MM.1S (cell line): ENCODE results near the gene HDAC9.

Experiments used
- EZH2phosphoT487 ChIP-seq: fragments of 300-600 bp; sonication (generic); IDR thresholded peaks from 2 replicates; pipeline ENCODE4 v1.6.1; 2018; ENCODE audit warnings: antibody characterized with exemption, low read length
- TF ChIP-seq, protein P1 (sequence below): fragments of 300-600 bp; sonication (generic); IDR thresholded peaks from 2 replicates; pipeline ENCODE4 v1.5.1; 2016; ENCODE audit warnings: antibody characterized with exemption, low read length, mixed read lengths

DNA sequence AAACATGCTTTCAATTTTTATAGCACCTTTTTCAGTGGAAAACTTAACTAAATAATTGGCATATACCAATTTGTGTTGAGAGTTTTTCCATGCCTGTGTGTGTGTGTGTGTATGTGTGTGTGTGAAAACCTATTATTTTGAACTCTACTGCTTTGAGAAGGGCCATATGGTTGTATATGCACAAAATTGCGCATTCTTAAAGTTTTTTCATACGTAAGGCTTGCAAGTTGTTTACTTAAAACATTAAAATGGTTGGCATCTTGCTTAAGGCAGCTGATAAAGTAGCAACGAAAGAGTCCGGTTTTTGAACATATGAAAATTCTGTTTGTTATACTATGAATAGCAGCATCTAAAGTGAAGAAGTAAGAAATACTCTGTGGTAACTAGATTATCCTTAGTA lies 84.1 kb downstream of the HDAC9 start:
- TF ChIP-seq, protein P1, sequence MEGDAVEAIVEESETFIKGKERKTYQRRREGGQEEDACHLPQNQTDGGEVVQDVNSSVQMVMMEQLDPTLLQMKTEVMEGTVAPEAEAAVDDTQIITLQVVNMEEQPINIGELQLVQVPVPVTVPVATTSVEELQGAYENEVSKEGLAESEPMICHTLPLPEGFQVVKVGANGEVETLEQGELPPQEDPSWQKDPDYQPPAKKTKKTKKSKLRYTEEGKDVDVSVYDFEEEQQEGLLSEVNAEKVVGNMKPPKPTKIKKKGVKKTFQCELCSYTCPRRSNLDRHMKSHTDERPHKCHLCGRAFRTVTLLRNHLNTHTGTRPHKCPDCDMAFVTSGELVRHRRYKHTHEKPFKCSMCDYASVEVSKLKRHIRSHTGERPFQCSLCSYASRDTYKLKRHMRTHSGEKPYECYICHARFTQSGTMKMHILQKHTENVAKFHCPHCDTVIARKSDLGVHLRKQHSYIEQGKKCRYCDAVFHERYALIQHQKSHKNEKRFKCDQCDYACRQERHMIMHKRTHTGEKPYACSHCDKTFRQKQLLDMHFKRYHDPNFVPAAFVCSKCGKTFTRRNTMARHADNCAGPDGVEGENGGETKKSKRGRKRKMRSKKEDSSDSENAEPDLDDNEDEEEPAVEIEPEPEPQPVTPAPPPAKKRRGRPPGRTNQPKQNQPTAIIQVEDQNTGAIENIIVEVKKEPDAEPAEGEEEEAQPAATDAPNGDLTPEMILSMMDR = no peak
- no peak for TF ChIP-seq EZH2phosphoT487
